ENCODE measurements around the gene SSR3. TPM values are rescaled to one million over a fixed set of nuclear protein-coding genes. Genes with fewer than 3 reads are reported as not detected.

The SSR3 gene
- total and polyA plus RNA-seq, 2 donors from 2014 or later = 132 to 150 TPM

- Histone ChIP-seq H3K27me3 (ENCODE audit: control insufficient read depth, insufficient read depth, low read length) (no peaks in the 10 kb centered on the region), H3K36me3 (ENCODE audit: control insufficient read depth in 2 of 3, insufficient read depth in 3 of 3, low read length in 3 of 3) (no peaks in the 10 kb centered on the region), H3K4me3 (ENCODE audit: low read length in 3 of 3) (no peak overlapping the region), H3K4me1 (ENCODE audit: control insufficient read depth in 2 of 3, insufficient read depth in 2 of 3, low read depth in 1 of 3, low read length in 3 of 3) (no peaks in the 10 kb centered on the region), H3K9ac (ENCODE audit: low read length in 3 of 3) (no peak overlapping the region), H3K27ac (ENCODE audit: low read depth in 2 of 2, low read length in 2 of 2) (no peak overlapping the region), H3K9me3 (ENCODE audit: control insufficient read depth in 2 of 3, insufficient read depth in 1 of 3, low read length in 3 of 3) (peaks cover 0 to 2% (median 0%) of the 10 kb centered on the region in 3 donors)
- TF ChIP-seq, protein P1, sequence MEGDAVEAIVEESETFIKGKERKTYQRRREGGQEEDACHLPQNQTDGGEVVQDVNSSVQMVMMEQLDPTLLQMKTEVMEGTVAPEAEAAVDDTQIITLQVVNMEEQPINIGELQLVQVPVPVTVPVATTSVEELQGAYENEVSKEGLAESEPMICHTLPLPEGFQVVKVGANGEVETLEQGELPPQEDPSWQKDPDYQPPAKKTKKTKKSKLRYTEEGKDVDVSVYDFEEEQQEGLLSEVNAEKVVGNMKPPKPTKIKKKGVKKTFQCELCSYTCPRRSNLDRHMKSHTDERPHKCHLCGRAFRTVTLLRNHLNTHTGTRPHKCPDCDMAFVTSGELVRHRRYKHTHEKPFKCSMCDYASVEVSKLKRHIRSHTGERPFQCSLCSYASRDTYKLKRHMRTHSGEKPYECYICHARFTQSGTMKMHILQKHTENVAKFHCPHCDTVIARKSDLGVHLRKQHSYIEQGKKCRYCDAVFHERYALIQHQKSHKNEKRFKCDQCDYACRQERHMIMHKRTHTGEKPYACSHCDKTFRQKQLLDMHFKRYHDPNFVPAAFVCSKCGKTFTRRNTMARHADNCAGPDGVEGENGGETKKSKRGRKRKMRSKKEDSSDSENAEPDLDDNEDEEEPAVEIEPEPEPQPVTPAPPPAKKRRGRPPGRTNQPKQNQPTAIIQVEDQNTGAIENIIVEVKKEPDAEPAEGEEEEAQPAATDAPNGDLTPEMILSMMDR (IDR thresholded peaks at IDR 0.05; ENCODE audit: borderline replicate concordance, extremely low read depth, insufficient read depth) = peak; percentile 42
- FAIRE-seq (peak; percentile 71), DNase-seq (peak in 2 of 5 donors; percentile 72 to 78)
- intact Hi-C loops (cut with DNase I) = loop anchor here (10.0 kb wide), 1 partner anchor 355 kb away; no protein-coding TSS in a partner anchor
Measured at GRCh38 chr3:156509189-156510174, 45.4 kb downstream of the SSR3 start.

DNA sequence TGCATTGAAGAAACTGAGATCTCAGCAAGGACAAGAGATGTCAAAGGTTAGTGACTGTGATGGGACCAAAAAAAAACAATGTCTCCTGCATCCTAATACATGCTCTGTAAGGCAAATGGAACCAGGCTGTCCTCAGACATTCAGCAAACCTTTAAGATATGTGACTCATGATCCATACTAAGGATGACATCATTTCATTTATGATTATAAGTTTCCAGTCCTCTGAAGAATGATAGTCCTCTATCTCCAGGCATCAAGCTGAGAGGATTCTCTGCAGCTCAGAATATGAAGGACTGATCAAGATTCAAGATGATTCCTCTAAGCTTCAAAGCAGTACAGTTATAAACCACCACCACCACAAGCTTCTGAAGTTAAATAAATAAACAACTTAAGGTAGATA is 47.6 kb downstream of the SSR3 start:
- TF ChIP-seq, protein P1 (IDR thresholded peaks at IDR 0.05; ENCODE audit: borderline replicate concordance, extremely low read depth, insufficient read depth) = no peak
- FAIRE-seq = no peak

GRCh38 chr3:156498307-156498706 is 56.6 kb downstream of the SSR3 start:
- DNase-seq = no peak
- Histone ChIP-seq H3K36me3 (ENCODE audit: control insufficient read depth in 2 of 3, insufficient read depth in 3 of 3, low read length in 3 of 3) (no peaks in the 10 kb centered on the region), H3K9ac (ENCODE audit: low read length in 3 of 3) (no peak overlapping the region), H3K27me3 (ENCODE audit: control insufficient read depth, insufficient read depth, low read length) (no peaks in the 10 kb centered on the region), H3K4me3 (ENCODE audit: low read length in 3 of 3) (no peak overlapping the region), H3K4me1 (ENCODE audit: control insufficient read depth in 2 of 3, insufficient read depth in 2 of 3, low read depth in 1 of 3, low read length in 3 of 3) (no peaks in the 10 kb centered on the region), H3K9me3 (ENCODE audit: control insufficient read depth in 2 of 3, insufficient read depth in 1 of 3, low read length in 3 of 3) (no peaks in the 10 kb centered on the region), H3K27ac (ENCODE audit: low read depth in 2 of 2, low read length in 2 of 2) (no peak overlapping the region)
- no peak for FAIRE-seq
- intact Hi-C loops (cut with DNase I) = no loop called here
- TF ChIP-seq, protein P1 (IDR thresholded peaks at IDR 0.05; ENCODE audit: borderline replicate concordance, extremely low read depth, insufficient read depth) = no peak

More for the DNA sequence above, 47.6 kb downstream of the SSR3 start:
- H3K36me3 ChIP-seq (ENCODE audit: control insufficient read depth in 2 of 3, insufficient read depth in 3 of 3, low read length in 3 of 3) = no peaks in the 10 kb centered on the region
- intact Hi-C loops (cut with DNase I) = loop anchor here (10.0 kb wide), 1 partner anchor 352 kb away; no protein-coding TSS in a partner anchor
- DNase-seq = no peak
- peaks cover 0 to 2% (median 0%) of the 10 kb centered on the region in 3 donors for H3K9me3 ChIP-seq (ENCODE audit: control insufficient read depth in 2 of 3, insufficient read depth in 1 of 3, low read length in 3 of 3)
- no peaks in the 10 kb centered on the region for H3K4me1 ChIP-seq (ENCODE audit: control insufficient read depth in 2 of 3, insufficient read depth in 2 of 3, low read depth in 1 of 3, low read length in 3 of 3)
- H3K4me3 ChIP-seq (ENCODE audit: low read length in 3 of 3) = no peak overlapping the region
- no peak overlapping the region for H3K9ac ChIP-seq (ENCODE audit: low read length in 3 of 3)
- H3K27ac ChIP-seq (ENCODE audit: low read depth in 2 of 2, low read length in 2 of 2) = no peak overlapping the region
- no peaks in the 10 kb centered on the region for H3K27me3 ChIP-seq (ENCODE audit: control insufficient read depth, insufficient read depth, low read length)
